Measurements from ENCODE around the gene TBX10. TPM values are rescaled to one million over a fixed set of nuclear protein-coding genes. Genes with fewer than 3 reads are reported as not detected.
"Not testable (repeated sequence)": the region's sequence is repeated elsewhere in the genome, so short reads cannot be mapped to it uniquely, and the experiment has no call there.

TBX10 gene
- total RNA-seq, 1 donor from 2014 or later, result not detected

DNA sequence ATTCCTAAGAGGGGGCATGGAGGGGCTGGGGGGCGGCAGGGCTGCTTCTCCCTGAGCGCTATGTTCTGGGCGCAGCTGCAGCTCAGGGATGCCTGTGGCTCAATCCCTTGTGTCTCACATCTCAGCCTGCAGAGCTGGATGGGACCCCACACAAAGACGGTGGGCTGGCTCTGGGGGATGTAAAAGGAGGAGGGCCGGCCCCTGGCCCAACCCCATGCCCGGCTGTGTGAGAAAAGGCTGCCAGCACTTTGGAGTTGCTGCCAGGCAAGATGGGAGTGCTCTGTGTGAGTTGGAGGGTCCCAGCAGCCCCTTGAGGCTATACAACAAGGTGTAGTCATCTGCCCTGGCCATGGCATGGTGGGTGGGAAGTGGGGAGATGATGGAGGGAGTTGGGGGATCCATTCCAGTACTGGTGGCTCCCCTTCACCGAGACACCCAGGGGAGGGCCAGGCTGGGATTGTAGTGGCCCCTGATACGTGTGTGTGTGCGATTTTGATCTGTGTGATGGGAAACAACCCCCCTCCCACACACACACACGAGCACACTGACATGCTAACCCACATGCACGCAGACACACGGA, 1.3 kb upstream of the TBX10 start:
- no peak for DNase-seq (ENCODE audit: low spot score, unreplicated experiment)
- peaks cover 4% of the 10 kb centered on the region for H3K27me3 Mint-ChIP-seq
- H3K4me1 Mint-ChIP-seq (ENCODE audit: low read depth), result no peaks in the 10 kb centered on the region

DNA sequence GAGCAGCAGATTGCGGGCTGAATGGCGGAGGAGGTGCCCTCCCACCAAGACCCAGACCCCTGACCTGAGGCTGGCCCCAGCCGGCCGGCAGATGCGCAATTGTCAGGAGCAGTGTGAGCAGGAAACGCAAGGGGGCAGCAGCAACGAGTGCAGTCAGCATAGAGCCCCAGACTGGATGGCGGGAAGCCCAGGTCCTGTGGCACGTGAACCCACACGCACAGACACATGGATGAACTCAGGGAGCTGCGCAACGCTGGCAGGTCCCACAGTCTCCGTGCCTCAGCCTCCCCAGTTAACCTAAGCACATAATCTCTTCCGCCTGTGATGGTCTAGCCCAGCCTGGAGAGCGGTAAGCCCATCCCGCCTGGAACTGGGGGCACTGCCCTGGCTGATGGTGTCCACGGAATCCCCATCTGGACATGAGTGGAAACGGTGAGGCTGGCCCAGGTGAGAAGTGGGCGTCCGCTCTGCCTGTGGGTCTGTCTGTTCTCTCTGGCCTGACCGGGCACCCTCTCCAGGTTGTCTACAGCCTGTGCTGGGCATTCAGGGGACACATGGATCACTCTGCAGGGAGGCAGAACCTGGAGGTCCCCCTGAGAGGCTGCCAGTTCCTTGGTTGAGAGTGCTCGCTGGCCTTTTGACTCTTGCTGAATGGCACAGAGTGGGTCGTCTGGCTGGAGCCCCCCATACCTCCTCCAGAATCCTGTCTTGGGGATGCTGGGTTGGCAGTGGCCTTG, 626 bp upstream of the TBX10 start:
- Mint-ChIP-seq H3K27ac (no peak overlapping the region), H3K9me3 (ENCODE audit: low read depth) (no peaks in the 10 kb centered on the region), H3K4me3 (ENCODE audit: low read depth) (no peak overlapping the region), H3K36me3 (ENCODE audit: insufficient read depth) (no peaks in the 10 kb centered on the region), H3K4me1 (ENCODE audit: low read depth) (no peaks in the 10 kb centered on the region), H3K27me3 (peaks cover 4% of the 10 kb centered on the region)
- DNase-seq (ENCODE audit: low spot score, unreplicated experiment), result no peak
- TF ChIP-seq CTCF (IDR thresholded peaks at IDR 0.05; ENCODE audit: unreplicated experiment), result peak; percentile 71

More for the DNA sequence above, 1.3 kb upstream of the TBX10 start:
- H3K27ac Mint-ChIP-seq, result no peak overlapping the region
- no peak overlapping the region for H3K4me3 Mint-ChIP-seq (ENCODE audit: low read depth)
- no peaks in the 10 kb centered on the region for H3K9me3 Mint-ChIP-seq (ENCODE audit: low read depth)
- TF ChIP-seq CTCF (IDR thresholded peaks at IDR 0.05; ENCODE audit: unreplicated experiment), result no peak
- no peaks in the 10 kb centered on the region for H3K36me3 Mint-ChIP-seq (ENCODE audit: insufficient read depth)

GRCh38 chr11:67638535-67639437, 777 bp downstream of the TBX10 start:
- no peak for TF ChIP-seq CTCF (IDR thresholded peaks at IDR 0.05; ENCODE audit: unreplicated experiment)

GRCh38 chr11:67637441-67637840, 2.1 kb downstream of the TBX10 start:
- not testable (repeated sequence) for H3K4me1 Mint-ChIP-seq (ENCODE audit: low read depth); DNase-seq (ENCODE audit: low spot score, unreplicated experiment); H3K27ac Mint-ChIP-seq; H3K27me3 Mint-ChIP-seq; H3K9me3 Mint-ChIP-seq (ENCODE audit: low read depth); H3K36me3 Mint-ChIP-seq (ENCODE audit: insufficient read depth); H3K4me3 Mint-ChIP-seq (ENCODE audit: low read depth)

More at GRCh38 chr11:67638535-67639437, 777 bp downstream of the TBX10 start:
- H3K9me3 Mint-ChIP-seq (ENCODE audit: low read depth), result no peaks in the 10 kb centered on the region
- no peak overlapping the region for H3K4me3 Mint-ChIP-seq (ENCODE audit: low read depth)
- peaks cover 4% of the 10 kb centered on the region for H3K27me3 Mint-ChIP-seq
- no peak overlapping the region for H3K27ac Mint-ChIP-seq
- no peaks in the 10 kb centered on the region for H3K4me1 Mint-ChIP-seq (ENCODE audit: low read depth)
- DNase-seq (ENCODE audit: low spot score, unreplicated experiment), result no peak
- H3K36me3 Mint-ChIP-seq (ENCODE audit: insufficient read depth), result no peaks in the 10 kb centered on the region

GRCh38 chr11:67636962-67637361, 2.6 kb downstream of the TBX10 start:
- Mint-ChIP-seq H3K4me1 (ENCODE audit: low read depth) (no peaks in the 10 kb centered on the region), H3K4me3 (ENCODE audit: low read depth) (no peak overlapping the region), H3K9me3 (ENCODE audit: low read depth) (no peaks in the 10 kb centered on the region), H3K27me3 (peaks cover 4% of the 10 kb centered on the region), H3K36me3 (ENCODE audit: insufficient read depth) (no peaks in the 10 kb centered on the region), H3K27ac (no peak overlapping the region)
- no peak for DNase-seq (ENCODE audit: low spot score, unreplicated experiment)
- no peak for TF ChIP-seq CTCF (IDR thresholded peaks at IDR 0.05; ENCODE audit: unreplicated experiment)
